Esophagus muscularis mucosa (tissue), 4 donors: ENCODE data around the gene ESPL1. TPM values are rescaled to one million over a fixed set of nuclear protein-coding genes. Genes with fewer than 3 reads are reported as not detected.
A peak's percentile ranks its signal among the peaks of the same experiment; 100 is the strongest.

Experiments used
- DNase-seq: peaks from one replicate; pipeline ENCODE4 v3.0.0-alpha.2; 2017; ENCODE audit errors: extremely low spot score
- H3K27ac ChIP-seq, 4 donors: fragments of 200-600 bp; sonication (generic); replicated peaks in 1 of 4; 1 replicate in 3 of 4; 2 replicates in 1 of 4; pipeline ENCODE4 v1.5.1; 2016 to 2019; ENCODE audit warnings: mild to moderate bottlenecking in 1 of 4
- H3K27me3 ChIP-seq, 4 donors: fragments of 200-600 bp; sonication (generic); one replicate each; pipeline versions ENCODE4 v1.5.1 to v1.6.0; 2016 to 2019
- H3K36me3 ChIP-seq, 4 donors: fragments of 200-600 bp; sonication (generic); one replicate each; pipeline ENCODE4 v1.5.1; 2016 to 2019
- H3K4me1 ChIP-seq, 4 donors: fragments of 200-600 bp; sonication (generic); one replicate each; pipeline ENCODE4 v1.5.1; 2016 to 2019
- H3K4me3 ChIP-seq, 4 donors: fragments of 200-600 bp; sonication (generic); 1 replicate in 2 of 4; 2 replicates in 2 of 4; pipeline ENCODE4 v1.5.1; 2016 to 2019; ENCODE audit warnings: mild to moderate bottlenecking in 4 of 4, moderate library complexity in 1 of 4
- H3K9me3 ChIP-seq, 4 donors: fragments of 200-600 bp; sonication (generic); 1 replicate in 3 of 4; 2 replicates in 1 of 4; pipeline ENCODE4 v1.5.1; 2016 to 2019
- CTCF ChIP-seq, 3 experiments: fragments of 200-600 bp in 2 of 3; fragments of 450-650 bp in 1 of 3; sonication (generic) in 2 of 3; IDR thresholded peaks; one replicate each; pipeline ENCODE4 v1.5.1; 2017 to 2019; ENCODE audit warnings: antibody characterized with exemption in 3 of 3, mild to moderate bottlenecking in 2 of 3, moderate library complexity in 1 of 3
- EP300 ChIP-seq: sonication (generic); formaldehyde crosslinking; IDR thresholded peaks from one replicate; pipeline ENCODE4 v1.6.1; 2017; ENCODE audit warnings: antibody characterized with exemption
- POLR2A ChIP-seq: fragments of 450-650 bp; IDR thresholded peaks from one replicate; pipeline ENCODE4 v1.6.1; 2017; ENCODE audit warnings: antibody characterized with exemption, moderate library complexity, mild to moderate bottlenecking, low read depth
- POLR2AphosphoS5 ChIP-seq, 2 donors: sonication (generic); formaldehyde crosslinking; IDR thresholded peaks; one replicate each; pipeline ENCODE4 v1.6.1; 2017; ENCODE audit warnings: antibody characterized with exemption in 2 of 2
- whole genome bisulfite sequencing: methylation state at CpG from one replicate; pipeline ENCODE4 v1.1.5; 2018; 5-methylcytosine and 5-hydroxymethylcytosine counted together
- intact Hi-C: fragments of 100-400 bp; cut with DNase I; formaldehyde crosslinking; loops from one replicate; pipeline ENCODE4 v1.15.1; 2023
- total RNA-seq, 4 donors: library from RNA; depleted of rRNA; stranded (reverse); fragments of >200 nt; gene quantifications; one replicate each; pipeline versions ENCODE4 v1.1.0 to v1.2.1, GENCODE V29; 2016

ESPL1 gene
- total RNA-seq, 4 donors from 2014 or later: under 0.01 to 2.0 (median 0.24) TPM

GRCh38 chr12:53279283-53279869 is 11.3 kb downstream of the ESPL1 start:
- no peaks in the 10 kb centered on the region for H3K9me3 ChIP-seq
- WGBS: 86% methylated on average over 1 of the region's 3 CpGs
- TF ChIP-seq POLR2A (no peak), POLR2AphosphoS5 (IDR thresholded peaks at IDR 0.05) (no peak), CTCF (IDR thresholded peaks at IDR 0.05) (no peak), EP300 (no peak)
- intact Hi-C loops: no loop called here
- H3K27me3 ChIP-seq: no peaks in the 10 kb centered on the region
- H3K4me3 ChIP-seq: no peak overlapping the region
- H3K36me3 ChIP-seq: no peaks in the 10 kb centered on the region
- H3K27ac ChIP-seq: no peak overlapping the region
- DNase-seq: no peak
- H3K4me1 ChIP-seq: no peaks in the 10 kb centered on the region

- H3K27me3 ChIP-seq: no peaks in the 10 kb centered on the region
- no peak overlapping the region for H3K27ac ChIP-seq
- no peaks in the 10 kb centered on the region for H3K9me3 ChIP-seq
- no peak overlapping the region for H3K4me3 ChIP-seq
- DNase-seq: no peak
- no peaks in the 10 kb centered on the region for H3K4me1 ChIP-seq
- H3K36me3 ChIP-seq: no peaks in the 10 kb centered on the region
- WGBS: 92% methylated on average over 9 of the region's 9 CpGs
- no peak for TF ChIP-seq CTCF (IDR thresholded peaks at IDR 0.05)
- TF ChIP-seq POLR2A: no peak
- no peak for TF ChIP-seq EP300
- no peak for TF ChIP-seq POLR2AphosphoS5 (IDR thresholded peaks at IDR 0.05)
- intact Hi-C loops: no loop called here
Measured at GRCh38 chr12:53279888-53280498, 11.9 kb downstream of the ESPL1 start.

- Histone ChIP-seq H3K36me3 (no peaks in the 10 kb centered on the region), H3K4me3 (no peak overlapping the region), H3K27me3 (no peaks in the 10 kb centered on the region), H3K4me1 (no peaks in the 10 kb centered on the region), H3K27ac (no peak overlapping the region), H3K9me3 (no peaks in the 10 kb centered on the region)
- no peak for DNase-seq
- TF ChIP-seq EP300: no peak
- TF ChIP-seq POLR2A: no peak
- no peak for TF ChIP-seq POLR2AphosphoS5 (IDR thresholded peaks at IDR 0.05)
- TF ChIP-seq CTCF (IDR thresholded peaks at IDR 0.05): no peak
- whole genome bisulfite sequencing: 83% methylated on average over 8 of the region's 9 CpGs
- intact Hi-C loops: loop anchor here (2.0 kb wide), 1 partner anchor 74 kb away; no protein-coding TSS in a partner anchor
Measured at GRCh38 chr12:53286448-53286847, 18.3 kb downstream of the ESPL1 start.

- no peaks in the 10 kb centered on the region for H3K9me3 ChIP-seq
- no peaks in the 10 kb centered on the region for H3K4me1 ChIP-seq
- peak in 1 of 2 donors; percentile 27 for TF ChIP-seq POLR2AphosphoS5 (IDR thresholded peaks at IDR 0.05)
- peak; percentile 59 to 78 (median 64) for TF ChIP-seq CTCF (IDR thresholded peaks at IDR 0.05)
- TF ChIP-seq POLR2A: no peak
- TF ChIP-seq EP300: no peak
- no peaks in the 10 kb centered on the region for H3K27me3 ChIP-seq
- intact Hi-C loops: loop anchor here (2.0 kb wide), 1 partner anchor 75 kb away; no protein-coding TSS in a partner anchor
- 68% methylated on average over 5 of the region's 11 CpGs for WGBS
- no peaks in the 10 kb centered on the region for H3K36me3 ChIP-seq
- H3K4me3 ChIP-seq: no peak overlapping the region
- DNase-seq: no peak
- H3K27ac ChIP-seq: no peak overlapping the region
Measured at GRCh38 chr12:53287741-53288216, 19.7 kb downstream of the ESPL1 start.
